ENCODE measurements around the gene GRIA1.
A peak's percentile ranks its signal among the peaks of the same experiment; 100 is the strongest.

The GRIA1 gene

DNA sequence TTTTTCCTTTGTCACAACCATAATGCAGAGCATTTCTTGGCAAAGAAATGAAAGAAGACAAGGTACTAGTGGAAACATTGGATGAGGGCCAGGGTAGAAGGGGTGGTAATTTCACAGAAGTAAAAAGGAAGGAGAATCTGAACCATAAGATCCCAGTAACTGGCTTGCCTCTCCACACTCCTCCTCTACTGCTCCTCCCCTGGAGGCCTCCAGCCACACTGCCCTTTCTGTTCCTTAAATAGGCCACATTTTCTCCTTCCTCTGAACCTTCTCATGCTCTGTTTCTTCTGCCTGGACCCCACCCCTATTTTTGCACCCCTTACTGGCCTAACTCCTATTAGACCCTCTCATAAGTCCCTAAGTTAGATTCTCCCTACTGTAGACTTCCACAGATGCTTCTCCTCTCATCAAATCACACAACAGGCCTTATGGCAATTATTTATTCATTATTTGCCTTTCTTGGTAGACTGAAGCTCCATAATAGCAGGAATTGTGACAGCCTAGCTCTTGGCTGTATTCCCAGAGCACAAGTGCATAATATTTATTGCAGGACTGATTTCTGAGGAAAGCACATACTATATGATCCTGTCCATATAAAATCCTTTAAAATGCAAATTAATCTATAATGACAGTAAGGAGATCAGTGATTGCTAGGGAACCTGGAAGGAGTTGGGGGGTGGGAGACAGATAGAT is 31.3 kb upstream of the GRIA1 start:
- TF ChIP-seq, protein P1, sequence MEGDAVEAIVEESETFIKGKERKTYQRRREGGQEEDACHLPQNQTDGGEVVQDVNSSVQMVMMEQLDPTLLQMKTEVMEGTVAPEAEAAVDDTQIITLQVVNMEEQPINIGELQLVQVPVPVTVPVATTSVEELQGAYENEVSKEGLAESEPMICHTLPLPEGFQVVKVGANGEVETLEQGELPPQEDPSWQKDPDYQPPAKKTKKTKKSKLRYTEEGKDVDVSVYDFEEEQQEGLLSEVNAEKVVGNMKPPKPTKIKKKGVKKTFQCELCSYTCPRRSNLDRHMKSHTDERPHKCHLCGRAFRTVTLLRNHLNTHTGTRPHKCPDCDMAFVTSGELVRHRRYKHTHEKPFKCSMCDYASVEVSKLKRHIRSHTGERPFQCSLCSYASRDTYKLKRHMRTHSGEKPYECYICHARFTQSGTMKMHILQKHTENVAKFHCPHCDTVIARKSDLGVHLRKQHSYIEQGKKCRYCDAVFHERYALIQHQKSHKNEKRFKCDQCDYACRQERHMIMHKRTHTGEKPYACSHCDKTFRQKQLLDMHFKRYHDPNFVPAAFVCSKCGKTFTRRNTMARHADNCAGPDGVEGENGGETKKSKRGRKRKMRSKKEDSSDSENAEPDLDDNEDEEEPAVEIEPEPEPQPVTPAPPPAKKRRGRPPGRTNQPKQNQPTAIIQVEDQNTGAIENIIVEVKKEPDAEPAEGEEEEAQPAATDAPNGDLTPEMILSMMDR (IDR thresholded peaks at IDR 0.05; ENCODE audit: low read depth, low read length): no peak
- DNase-seq (ENCODE audit: low read depth in 2 of 2): no peak
- no peak overlapping the region for H3K4me3 ChIP-seq (replicated peaks in 1 of 2; ENCODE audit: low read depth in 2 of 2, low read length in 2 of 2)

DNA sequence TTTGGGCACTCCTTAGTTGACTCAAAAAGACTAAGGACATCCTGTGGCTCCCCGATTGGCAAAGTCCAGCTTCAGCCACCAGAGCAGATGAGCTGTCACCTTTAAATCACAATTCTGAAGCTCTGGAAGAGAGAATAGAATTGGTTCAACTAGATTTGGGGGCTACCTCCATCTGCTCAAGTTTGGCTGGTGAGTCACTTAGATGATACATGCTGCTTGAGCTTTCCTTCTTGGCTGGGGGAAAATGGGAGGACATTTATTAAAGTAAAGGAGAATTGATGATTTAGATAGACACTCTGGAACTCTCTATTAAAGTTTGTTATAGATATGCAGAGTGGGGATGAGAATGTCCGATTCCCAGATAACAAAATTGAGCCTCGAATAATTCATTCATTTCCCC is 30.0 kb upstream of the GRIA1 start:
- H3K4me3 ChIP-seq (replicated peaks in 1 of 2; ENCODE audit: low read depth in 2 of 2, low read length in 2 of 2): no peak overlapping the region
- DNase-seq (ENCODE audit: low read depth in 2 of 2): peak in 1 of 2 donors; percentile 8
- TF ChIP-seq, protein P1 (IDR thresholded peaks at IDR 0.05; ENCODE audit: low read depth, low read length): no peak

DNA sequence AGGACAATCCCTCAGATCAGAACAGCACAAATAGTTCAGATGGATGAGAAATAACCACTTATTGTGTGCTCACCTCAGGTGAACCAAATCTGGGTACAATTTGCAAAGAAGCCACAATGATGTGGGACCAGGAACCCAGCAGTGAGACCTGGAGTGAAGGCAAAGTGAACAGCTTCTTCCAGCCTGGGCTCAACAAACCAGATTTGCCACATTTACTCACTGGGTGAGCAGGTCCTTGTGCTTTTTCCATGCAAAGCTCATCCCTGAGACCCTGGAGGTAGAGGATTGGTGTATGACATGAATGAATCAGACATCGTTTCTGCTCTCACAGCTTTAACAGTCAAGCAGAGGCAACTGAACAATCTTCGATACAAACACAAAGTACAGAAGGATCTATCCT is 29.1 kb upstream of the GRIA1 start:
- TF ChIP-seq, protein P1 (IDR thresholded peaks at IDR 0.05; ENCODE audit: low read depth, low read length): no peak

DNA sequence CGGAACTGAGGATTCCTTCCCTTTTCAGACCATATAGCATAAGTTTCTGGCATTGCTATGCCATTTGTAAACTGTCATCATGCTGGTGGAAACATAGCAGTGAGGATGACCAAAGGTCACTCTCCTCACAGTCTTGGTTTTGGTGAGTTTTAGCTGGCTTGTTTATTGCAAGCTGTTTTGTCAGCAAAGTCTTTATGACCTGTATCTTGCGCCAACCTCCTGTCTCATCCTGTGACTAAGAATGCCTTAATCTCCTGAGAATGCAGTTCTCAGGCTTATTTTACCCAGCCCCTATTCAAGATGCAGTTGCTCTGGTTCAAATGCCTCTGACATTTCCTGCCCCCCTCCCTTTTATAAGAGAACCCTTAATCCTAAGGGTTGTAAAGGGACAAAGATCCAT is 26.7 kb upstream of the GRIA1 start:
- no peak overlapping the region for H3K4me3 ChIP-seq (replicated peaks in 1 of 2; ENCODE audit: low read depth in 2 of 2, low read length in 2 of 2)
- peak; percentile 27 to 83 for DNase-seq (ENCODE audit: low read depth in 2 of 2)
- TF ChIP-seq, protein P1 (IDR thresholded peaks at IDR 0.05; ENCODE audit: low read depth, low read length): no peak

More for the DNA sequence above, 29.1 kb upstream of the GRIA1 start:
- no peak for DNase-seq (ENCODE audit: low read depth in 2 of 2)
- H3K4me3 ChIP-seq (replicated peaks in 1 of 2; ENCODE audit: low read depth in 2 of 2, low read length in 2 of 2): no peak overlapping the region

DNA sequence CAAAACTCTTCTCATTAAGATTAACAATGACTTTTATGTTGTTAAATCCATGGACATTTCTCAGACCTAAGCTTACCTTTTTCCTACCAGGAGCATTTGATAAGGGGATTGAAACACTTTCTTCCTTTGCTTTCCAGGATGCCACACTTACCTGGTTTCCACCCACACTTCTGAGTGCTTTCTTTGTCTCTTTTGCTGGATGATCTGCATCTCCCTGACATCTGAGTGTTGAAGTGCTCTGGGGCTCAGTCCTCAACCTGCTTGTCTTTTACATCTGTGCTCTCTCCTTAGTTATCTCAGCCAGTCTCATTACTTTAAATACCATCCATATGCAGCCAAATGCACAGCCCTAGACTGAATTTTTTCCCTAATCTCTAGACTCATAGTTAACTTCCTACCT is 22.9 kb upstream of the GRIA1 start:
- TF ChIP-seq, protein P1 (IDR thresholded peaks at IDR 0.05; ENCODE audit: low read depth, low read length): no peak
- no peak overlapping the region for H3K4me3 ChIP-seq (replicated peaks in 1 of 2; ENCODE audit: low read depth in 2 of 2, low read length in 2 of 2)
- no peak for DNase-seq (ENCODE audit: low read depth in 2 of 2)

DNA sequence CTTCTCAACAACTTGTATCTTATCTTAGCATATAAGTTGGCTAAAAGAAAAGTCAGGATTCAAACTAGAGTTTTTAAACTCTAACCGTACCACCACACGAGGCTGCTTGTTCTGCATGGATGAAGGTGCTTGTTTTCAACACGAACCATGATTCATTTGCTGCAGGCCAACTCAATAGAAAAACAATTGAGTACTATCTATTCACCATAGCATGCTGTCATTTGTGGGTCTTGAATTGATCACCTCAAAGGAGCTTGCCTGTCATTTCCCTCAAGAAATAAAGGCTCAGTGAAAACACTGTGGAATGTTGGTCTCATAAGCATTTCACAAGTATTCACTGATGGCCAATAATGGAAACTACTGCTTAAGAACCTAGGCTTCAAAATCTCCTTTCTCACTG is 21.0 kb upstream of the GRIA1 start:
- TF ChIP-seq, protein P1 (IDR thresholded peaks at IDR 0.05; ENCODE audit: low read depth, low read length): no peak
- H3K4me3 ChIP-seq (replicated peaks in 1 of 2; ENCODE audit: low read depth in 2 of 2, low read length in 2 of 2): no peak overlapping the region
- no peak for DNase-seq (ENCODE audit: low read depth in 2 of 2)

DNA sequence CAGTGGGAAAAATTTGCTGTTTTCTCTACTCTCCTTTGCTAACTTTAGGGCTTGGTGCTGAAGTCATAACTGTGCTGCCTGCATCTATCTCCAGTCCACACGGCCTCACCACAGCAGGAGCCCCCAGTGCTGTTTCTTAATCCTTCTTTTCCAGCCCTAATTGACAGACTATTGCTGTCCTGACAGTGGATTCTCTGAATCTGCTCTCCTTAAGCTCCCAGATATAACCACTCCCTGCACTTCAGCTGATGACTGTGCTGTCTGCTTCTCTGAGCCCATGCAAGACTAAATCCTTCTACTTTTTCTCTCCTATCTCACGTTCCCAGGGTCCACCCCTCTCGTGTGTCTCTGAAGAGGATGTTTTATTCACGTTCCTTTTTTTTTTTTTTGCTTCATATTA is 19.7 kb upstream of the GRIA1 start:
- no peak for DNase-seq (ENCODE audit: low read depth in 2 of 2)
- TF ChIP-seq, protein P1 (IDR thresholded peaks at IDR 0.05; ENCODE audit: low read depth, low read length): no peak
- no peak overlapping the region for H3K4me3 ChIP-seq (replicated peaks in 1 of 2; ENCODE audit: low read depth in 2 of 2, low read length in 2 of 2)
